Measurements from ENCODE around the gene VAMP8.

The VAMP8 gene

GRCh38 chr2:85575739-85576138 lies 1.6 kb upstream of the VAMP8 start:
- no peak overlapping the region for H3K4me2 ChIP-seq (ENCODE audit: low read length)
- no peak overlapping the region for H3K4me3 ChIP-seq (ENCODE audit: low read length)
- no peaks in the 10 kb centered on the region for H4K20me1 ChIP-seq (ENCODE audit: control insufficient read depth, insufficient read depth, low read depth, low read length)
- H3K27me3 ChIP-seq (ENCODE audit: control insufficient read depth, low read length): peaks cover 13% of the 10 kb centered on the region
- no peaks in the 10 kb centered on the region for H3K9me3 ChIP-seq (ENCODE audit: control insufficient read depth, insufficient read depth, low read length)
- no peak overlapping the region for H3K27ac ChIP-seq (ENCODE audit: low read depth, low read length)
- TF ChIP-seq CTCF (IDR thresholded peaks at IDR 0.05; ENCODE audit: low read depth, low read length, poor library complexity, severe bottlenecking) (no peak), EZH2phosphoT487 (IDR thresholded peaks at IDR 0.05; ENCODE audit: borderline replicate concordance, low read length) (no peak)
- H3K36me3 ChIP-seq (ENCODE audit: control insufficient read depth, low read length): peaks cover 21% of the 10 kb centered on the region
- no peaks in the 10 kb centered on the region for H3K9me2 ChIP-seq (replicated peaks; ENCODE audit: control insufficient read depth, low read length)
- peaks cover 31% of the 10 kb centered on the region for H3K79me2 ChIP-seq (ENCODE audit: control insufficient read depth, low read length)
- no peaks in the 10 kb centered on the region for H3F3A ChIP-seq (ENCODE audit: control insufficient read depth, insufficient read depth)
- H3K4me1 ChIP-seq (ENCODE audit: control insufficient read depth, low read length): peaks cover 28% of the 10 kb centered on the region

DNA sequence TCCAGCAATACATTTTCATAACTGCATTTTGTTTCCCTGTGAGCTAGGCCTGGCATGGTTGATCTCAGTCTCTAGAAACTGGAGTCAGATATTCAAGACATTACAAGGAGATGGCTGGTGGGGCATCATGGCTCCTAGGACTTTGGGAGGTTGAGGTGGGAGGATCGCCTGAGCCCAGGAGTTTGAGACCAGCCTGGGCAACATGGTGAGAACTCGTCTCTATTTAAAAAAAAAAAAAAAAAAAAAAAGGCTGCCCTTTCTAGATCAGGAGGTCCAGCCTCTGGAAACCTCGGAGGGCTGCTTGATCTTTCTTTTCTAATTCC lies 362 bp upstream of the VAMP8 start:
- TF ChIP-seq CTCF (IDR thresholded peaks at IDR 0.05; ENCODE audit: low read depth, low read length, poor library complexity, severe bottlenecking): no peak
- TF ChIP-seq EZH2phosphoT487 (IDR thresholded peaks at IDR 0.05; ENCODE audit: borderline replicate concordance, low read length): no peak
- Histone ChIP-seq H3K4me2 (ENCODE audit: low read length) (peak overlapping the region; percentile 99), H3F3A (ENCODE audit: control insufficient read depth, insufficient read depth) (no peaks in the 10 kb centered on the region), H3K79me2 (ENCODE audit: control insufficient read depth, low read length) (peaks cover 31% of the 10 kb centered on the region), H4K20me1 (ENCODE audit: control insufficient read depth, insufficient read depth, low read depth, low read length) (no peaks in the 10 kb centered on the region), H3K9me2 (replicated peaks; ENCODE audit: control insufficient read depth, low read length) (no peaks in the 10 kb centered on the region), H3K4me1 (ENCODE audit: control insufficient read depth, low read length) (peaks cover 28% of the 10 kb centered on the region), H3K36me3 (ENCODE audit: control insufficient read depth, low read length) (peaks cover 34% of the 10 kb centered on the region), H3K27ac (ENCODE audit: low read depth, low read length) (no peak overlapping the region), H3K4me3 (ENCODE audit: low read length) (peak overlapping the region; percentile 99), H3K27me3 (ENCODE audit: control insufficient read depth, low read length) (peaks cover 5% of the 10 kb centered on the region; the same call in 1 of the 2 replicates), H3K9me3 (ENCODE audit: control insufficient read depth, insufficient read depth, low read length) (no peaks in the 10 kb centered on the region)

GRCh38 chr2:85578243-85579180 lies 1.1 kb downstream of the VAMP8 start:
- Histone ChIP-seq H3K27me3 (ENCODE audit: control insufficient read depth, low read length) (no peaks in the 10 kb centered on the region), H3K9me3 (ENCODE audit: control insufficient read depth, insufficient read depth, low read length) (no peaks in the 10 kb centered on the region), H3K9me2 (replicated peaks; ENCODE audit: control insufficient read depth, low read length) (no peaks in the 10 kb centered on the region), H3K4me1 (ENCODE audit: control insufficient read depth, low read length) (peaks cover 28% of the 10 kb centered on the region), H3K4me3 (ENCODE audit: low read length) (peak overlapping the region; percentile 99), H3F3A (ENCODE audit: control insufficient read depth, insufficient read depth) (no peaks in the 10 kb centered on the region), H3K27ac (ENCODE audit: low read depth, low read length) (peak overlapping the region; percentile 62), H3K36me3 (ENCODE audit: control insufficient read depth, low read length) (peaks cover 44% of the 10 kb centered on the region), H3K79me2 (ENCODE audit: control insufficient read depth, low read length) (peaks cover 31% of the 10 kb centered on the region), H3K4me2 (ENCODE audit: low read length) (peak overlapping the region; percentile 99), H4K20me1 (ENCODE audit: control insufficient read depth, insufficient read depth, low read depth, low read length) (no peaks in the 10 kb centered on the region)
- TF ChIP-seq EZH2phosphoT487 (IDR thresholded peaks at IDR 0.05; ENCODE audit: borderline replicate concordance, low read length) (no peak), CTCF (IDR thresholded peaks at IDR 0.05; ENCODE audit: low read depth, low read length, poor library complexity, severe bottlenecking) (no peak)

All from DOHH2 (cell line).